HS-5 (cell line): ENCODE results near the gene ATP8B3.

Source experiments
- DNase-seq: peaks from one replicate; pipeline ENCODE4 v3.0.0-alpha.2; 2012; ENCODE audit warnings: low read depth

ATP8B3 gene

GRCh38 chr19:1849886-1850398 is 37.9 kb upstream of the ATP8B3 start:
- DNase-seq = no peak

DNA sequence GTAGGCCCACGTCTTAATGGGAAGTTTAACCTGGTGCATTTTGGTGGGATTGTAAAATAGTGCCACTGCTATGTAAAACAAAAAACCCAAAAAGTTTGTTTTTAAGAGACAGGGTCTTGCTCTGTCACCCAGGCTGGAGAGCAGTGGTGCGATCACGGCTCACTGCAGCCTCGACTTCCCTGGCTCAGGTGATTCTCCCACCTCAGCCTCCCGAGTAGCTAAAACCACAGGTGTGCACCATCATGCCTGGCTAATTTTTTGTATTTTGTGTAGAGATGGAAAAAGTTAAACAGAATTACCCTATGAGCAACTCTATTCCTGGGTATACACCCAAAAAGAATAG is 37.0 kb upstream of the ATP8B3 start:
- no peak for DNase-seq

DNA sequence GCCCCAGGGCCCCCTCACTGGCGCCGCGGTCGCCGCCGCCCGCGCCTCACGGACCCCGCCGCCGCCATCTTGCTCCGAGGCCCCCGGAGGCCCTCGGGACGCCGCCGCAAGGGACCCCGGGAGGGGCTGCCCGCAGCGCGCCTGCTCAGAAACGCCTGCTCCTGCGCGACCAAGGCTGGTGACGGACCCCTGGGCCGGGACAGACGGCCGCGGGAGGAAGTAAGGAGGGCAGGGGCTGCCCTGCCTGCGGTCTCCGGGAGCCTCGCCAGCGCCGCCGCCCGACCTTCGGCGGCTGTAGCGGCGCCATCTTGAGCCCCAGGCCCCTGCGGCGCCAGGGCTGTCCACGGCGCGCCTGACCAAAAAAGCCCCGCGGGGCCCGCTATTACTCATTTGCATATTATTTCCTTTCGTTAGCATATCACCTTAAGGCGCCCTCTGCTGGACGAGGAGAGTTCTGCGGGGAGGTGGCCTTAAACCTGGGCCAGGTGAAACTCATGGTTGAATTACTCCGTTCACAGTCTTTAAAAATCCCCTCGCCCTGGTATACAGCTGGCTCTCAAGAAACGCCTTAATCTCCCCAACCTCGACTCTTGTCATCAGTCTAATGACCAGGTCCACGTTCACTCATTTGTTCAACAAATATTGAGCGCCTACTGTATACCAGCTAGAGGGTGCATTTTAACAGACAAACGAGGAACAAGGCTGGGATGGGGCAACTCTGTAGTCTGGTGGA is 36.5 kb upstream of the ATP8B3 start, which contains the start of gene REXO1:
REXO1 (minus strand) TSS at position 85 of the 733 bp plus-strand sequence. CDS start 125 bp downstream, outside the sequence.
- DNase-seq = peak; percentile 77

- DNase-seq = no peak
These were observed 35.8 kb upstream of the ATP8B3 start for GRCh38 chr19:1847684-1848398.

- no peak for DNase-seq
These were observed 35.2 kb upstream of the ATP8B3 start for GRCh38 chr19:1847348-1847683.

GRCh38 chr19:1846517-1847204 is 34.6 kb upstream of the ATP8B3 start:
- DNase-seq = no peak

GRCh38 chr19:1845642-1846041 is 33.6 kb upstream of the ATP8B3 start:
- DNase-seq = no peak

DNA sequence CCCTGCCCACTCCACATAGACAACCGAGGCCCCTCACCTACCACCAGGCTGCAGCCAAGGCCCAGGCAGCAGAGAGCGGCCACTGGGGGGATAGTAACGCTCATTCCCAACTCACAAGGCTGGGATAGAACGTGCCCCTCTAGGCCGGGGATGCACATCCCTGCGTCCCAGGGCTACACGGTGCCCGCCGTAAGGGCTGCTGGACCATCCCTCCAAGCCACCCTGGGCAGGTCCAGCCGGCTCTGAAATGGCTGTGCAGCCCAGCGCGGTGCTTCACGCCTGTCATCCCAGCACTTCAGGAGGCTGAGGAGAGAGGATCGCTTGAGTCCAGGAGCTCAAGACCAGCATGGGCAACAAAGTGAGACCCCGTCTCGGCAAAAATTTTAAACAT is 33.0 kb upstream of the ATP8B3 start:
- DNase-seq = no peak

- DNase-seq = no peak
These were observed 32.5 kb upstream of the ATP8B3 start for GRCh38 chr19:1844513-1845124.

GRCh38 chr19:1843646-1844394 is 31.7 kb upstream of the ATP8B3 start:
- no peak for DNase-seq

DNA sequence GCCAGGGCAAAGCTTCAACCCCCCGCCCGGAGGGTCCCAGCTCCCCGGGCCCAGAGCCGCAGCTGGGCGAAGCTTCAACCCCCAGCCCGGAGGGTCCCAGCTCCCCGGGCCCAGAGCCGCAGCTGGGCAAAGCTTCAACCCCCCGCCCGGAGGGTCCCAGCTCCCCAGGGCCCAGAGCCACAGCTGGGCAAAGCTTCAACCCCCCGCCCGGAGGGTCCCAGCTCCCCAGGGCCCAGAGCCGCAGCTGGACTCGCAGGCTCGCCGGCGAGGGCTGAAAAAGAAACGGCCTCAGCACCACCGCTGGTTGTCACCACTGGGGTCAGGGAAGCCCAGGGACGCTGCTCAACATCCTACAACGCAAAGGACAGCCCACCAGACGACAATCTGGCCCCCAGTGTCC is 31.0 kb upstream of the ATP8B3 start:
- no peak for DNase-seq

- DNase-seq = no peak
These were observed 29.3 kb upstream of the ATP8B3 start for GRCh38 chr19:1841209-1841924.

DNA sequence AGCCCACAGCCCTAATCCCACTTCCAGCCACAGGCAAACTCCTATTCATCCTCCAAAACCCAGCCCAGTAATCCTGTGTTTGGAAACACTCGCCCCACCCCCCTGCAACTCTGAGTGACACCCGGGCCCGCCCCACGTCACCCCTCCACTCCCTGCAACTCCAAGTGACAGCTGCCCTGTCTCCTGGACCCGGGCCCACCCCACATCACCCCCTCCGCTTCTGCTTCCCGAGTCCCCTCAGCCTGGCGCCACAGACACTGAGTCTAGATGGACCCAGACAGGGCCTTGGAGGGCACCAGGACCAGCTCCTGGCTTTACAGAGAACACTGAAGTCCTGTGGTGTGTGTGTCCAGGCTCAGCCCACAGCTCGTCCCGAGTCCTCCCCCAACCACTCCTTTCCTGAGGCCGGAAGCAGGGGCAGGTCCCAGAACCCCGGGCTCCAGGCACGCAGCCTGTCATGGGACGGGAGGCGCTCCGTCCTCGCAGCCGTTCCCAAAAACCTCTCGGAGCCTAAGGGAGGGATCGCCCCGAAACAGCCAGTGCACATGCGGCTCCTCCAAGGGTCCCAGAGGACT is 28.6 kb upstream of the ATP8B3 start:
- no peak for DNase-seq

DNA sequence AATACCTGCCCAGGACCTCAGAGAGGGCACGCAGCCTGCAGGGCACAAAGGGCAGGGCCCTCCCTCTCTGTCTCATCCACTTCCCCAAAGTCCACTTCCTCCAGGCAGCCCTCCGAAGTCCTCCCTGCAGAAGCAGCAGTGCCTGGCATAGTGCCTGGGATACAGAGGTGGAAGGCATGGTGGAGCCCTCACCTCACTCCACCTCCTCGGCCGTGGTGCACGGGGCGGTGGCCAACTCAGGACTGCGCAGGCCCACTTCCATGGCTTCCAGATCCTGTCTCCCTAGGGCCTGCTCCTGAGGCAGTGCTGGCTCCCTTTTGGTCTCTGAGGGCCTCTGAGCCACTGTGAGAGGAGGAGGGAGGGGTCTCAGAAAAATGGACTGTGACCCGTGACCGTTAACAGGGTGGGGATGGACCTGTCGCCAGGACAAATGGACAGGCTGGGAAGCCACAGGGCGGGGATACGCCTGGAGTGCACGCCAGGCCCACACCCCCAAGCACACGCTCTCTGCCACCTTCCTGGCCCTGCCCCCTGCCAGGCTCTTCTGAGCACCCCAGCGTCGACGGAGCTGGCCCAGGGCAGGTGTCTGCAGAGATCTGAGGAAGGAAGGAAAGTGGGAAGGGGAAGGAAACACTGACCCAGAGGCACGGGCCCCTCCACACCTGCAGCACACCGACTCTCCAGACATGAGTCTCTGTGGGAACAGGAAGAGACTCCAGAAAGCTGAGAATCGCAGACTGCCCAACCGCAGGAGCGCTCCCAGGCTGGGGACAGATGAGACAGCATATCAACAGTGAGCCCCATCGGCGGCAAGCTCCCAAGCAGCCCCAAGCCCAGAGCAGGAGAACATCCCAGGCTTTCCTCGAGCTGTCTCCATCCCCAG is 27.8 kb upstream of the ATP8B3 start:
- DNase-seq = no peak

DNA sequence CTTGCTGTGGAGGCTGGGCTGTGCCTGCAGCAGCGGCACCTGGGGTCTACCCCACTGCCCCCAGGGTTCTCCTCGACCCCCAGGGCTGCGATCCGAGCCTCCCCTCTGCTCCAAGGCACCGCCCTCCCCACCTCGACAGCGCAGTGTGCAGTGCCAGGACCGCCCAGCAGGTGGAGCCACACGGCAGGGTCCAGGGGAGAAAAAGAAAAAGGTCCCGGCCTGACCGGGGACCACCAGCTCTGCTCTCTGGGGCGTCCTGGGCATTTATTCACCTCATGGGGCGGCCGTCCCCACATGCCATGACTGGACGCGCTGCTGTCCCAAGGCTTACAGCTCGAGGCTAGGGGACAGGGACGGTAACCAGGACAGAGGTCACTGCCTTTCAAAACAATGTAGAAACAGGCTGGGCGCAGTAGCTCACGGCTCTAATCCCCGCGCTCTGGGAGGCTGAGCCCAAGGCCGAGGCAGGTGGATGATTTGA is 25.6 kb upstream of the ATP8B3 start:
- DNase-seq = no peak

DNA sequence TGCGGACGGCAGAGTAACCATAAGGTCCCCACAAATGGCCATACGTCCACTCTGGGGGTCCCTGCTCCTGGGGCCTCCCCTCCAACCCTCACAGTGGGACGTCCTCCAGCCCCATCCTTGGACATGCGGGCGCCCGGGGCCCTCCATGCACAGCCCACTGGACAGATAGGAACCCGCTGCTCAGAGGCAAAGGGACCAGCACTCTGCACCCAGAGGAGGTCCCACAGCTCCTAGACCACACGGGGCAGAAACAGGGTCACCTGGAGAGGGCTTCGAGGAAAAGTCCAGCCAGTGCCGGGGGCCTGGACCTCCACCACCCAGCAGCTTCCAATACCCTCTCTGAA is 25.1 kb upstream of the ATP8B3 start:
- DNase-seq = no peak

DNA sequence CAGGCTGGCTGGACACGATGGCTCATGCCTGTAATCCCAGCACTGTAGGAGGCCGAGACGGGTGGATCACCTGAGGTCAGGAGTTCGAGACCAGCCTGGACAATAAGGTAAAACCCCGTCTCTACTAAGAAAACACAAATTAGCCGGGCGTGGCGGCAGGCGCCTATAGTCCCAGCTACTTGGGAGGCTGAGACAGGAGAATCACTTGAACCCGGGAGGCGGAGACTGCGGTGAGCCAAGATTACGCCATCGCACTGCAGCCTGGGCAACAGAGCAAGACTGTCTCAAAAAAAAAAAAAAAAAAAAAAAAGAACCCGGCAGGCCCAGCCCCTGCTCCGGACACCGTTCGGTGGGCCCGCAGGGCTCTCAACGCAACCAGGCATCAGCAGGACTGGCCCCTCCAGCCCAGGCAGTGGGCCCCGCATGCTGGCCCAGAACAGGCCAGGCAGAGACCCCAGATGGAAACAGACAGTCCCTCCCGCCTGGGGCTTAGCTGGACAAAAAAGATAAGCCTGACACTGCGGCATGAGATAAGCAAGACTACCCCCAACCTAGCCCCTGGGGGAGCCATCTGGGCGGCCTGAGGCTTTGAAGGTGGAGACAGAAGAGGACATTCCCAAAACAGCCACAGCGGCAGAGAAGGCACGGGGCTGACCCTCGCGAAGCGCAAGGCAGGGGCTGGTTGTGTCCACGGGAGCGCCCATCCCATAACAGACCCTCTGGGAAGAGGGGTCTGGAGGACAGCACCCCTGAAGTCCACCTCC is 24.6 kb upstream of the ATP8B3 start:
- no peak for DNase-seq

- DNase-seq = no peak
These were observed 21.5 kb upstream of the ATP8B3 start for GRCh38 chr19:1833540-1833939.

- no peak for DNase-seq
These were observed 20.1 kb upstream of the ATP8B3 start for GRCh38 chr19:1832046-1832663.
